Measurements from ENCODE around the gene TMED10.

DNA sequence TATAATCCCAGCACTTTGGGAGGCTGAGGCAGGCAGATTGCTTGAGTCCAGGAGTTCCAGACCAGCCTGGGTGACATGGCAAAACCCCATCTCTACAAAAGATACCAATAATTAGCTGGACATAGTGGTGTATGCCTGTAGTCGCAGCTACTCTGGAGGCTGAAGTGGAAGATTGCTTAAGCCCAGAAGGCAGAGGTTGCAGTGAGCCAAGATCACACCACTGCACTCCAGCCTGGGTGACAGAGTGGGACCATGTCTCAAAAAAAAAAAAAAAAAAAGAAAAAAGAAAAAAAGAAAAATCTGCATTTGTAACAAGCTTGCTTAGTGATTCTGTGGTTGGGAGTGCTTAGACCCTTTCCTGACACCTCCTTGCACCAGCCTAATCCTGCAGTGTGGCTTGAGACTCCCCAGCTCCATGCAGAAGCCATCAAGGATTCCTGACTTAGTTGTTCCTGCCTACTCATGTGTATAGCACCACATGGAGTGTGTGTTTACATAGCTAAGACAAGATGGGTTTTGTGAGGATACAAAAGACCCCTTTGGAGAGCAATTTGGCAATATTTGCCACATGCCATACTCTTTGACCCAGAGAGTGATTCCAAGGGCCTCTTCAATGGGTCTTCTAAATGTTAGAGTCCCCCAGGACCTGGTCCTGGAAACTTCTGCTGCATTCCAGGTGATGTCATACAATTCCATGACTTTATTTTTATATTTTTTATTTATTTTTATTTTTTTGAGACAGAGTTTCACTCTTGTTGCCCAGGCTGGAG, 5.1 kb upstream of the TMED10 start:
- TF ChIP-seq POLR2AphosphoS5 (IDR thresholded peaks at IDR 0.05) = no peak
- TF ChIP-seq, protein P1, sequence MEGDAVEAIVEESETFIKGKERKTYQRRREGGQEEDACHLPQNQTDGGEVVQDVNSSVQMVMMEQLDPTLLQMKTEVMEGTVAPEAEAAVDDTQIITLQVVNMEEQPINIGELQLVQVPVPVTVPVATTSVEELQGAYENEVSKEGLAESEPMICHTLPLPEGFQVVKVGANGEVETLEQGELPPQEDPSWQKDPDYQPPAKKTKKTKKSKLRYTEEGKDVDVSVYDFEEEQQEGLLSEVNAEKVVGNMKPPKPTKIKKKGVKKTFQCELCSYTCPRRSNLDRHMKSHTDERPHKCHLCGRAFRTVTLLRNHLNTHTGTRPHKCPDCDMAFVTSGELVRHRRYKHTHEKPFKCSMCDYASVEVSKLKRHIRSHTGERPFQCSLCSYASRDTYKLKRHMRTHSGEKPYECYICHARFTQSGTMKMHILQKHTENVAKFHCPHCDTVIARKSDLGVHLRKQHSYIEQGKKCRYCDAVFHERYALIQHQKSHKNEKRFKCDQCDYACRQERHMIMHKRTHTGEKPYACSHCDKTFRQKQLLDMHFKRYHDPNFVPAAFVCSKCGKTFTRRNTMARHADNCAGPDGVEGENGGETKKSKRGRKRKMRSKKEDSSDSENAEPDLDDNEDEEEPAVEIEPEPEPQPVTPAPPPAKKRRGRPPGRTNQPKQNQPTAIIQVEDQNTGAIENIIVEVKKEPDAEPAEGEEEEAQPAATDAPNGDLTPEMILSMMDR (IDR thresholded peaks at IDR 0.05) = no peak
- TF ChIP-seq POLR2A (IDR thresholded peaks at IDR 0.05) = no peak

Measured in prostate gland (tissue), 2 donors.